ENCODE data around the gene MCC.

- TF ChIP-seq CTCF (conservative IDR thresholded peaks at IDR 0.05; ENCODE audit: low read depth, low read length) (no peak), EZH2 (IDR thresholded peaks at IDR 0.05; ENCODE audit: low read length, unreplicated experiment) (no peak)
These were observed 457.1 kb downstream of the MCC start for GRCh38 chr5:113031104-113031503.

All from PC-3 (cell line).